Hematopoietic multipotent progenitor cell treated with erythropoietin and hydrocortisone succinate and interleukin-3 and kit ligand, for 15 days (in vitro differentiated cells): Measurements from ENCODE around the gene EPB41L2.
"Not testable (repeated sequence)": the region's sequence is repeated elsewhere in the genome, so short reads cannot be mapped to it uniquely, and the experiment has no call there.

Source experiments
- DNase-seq: peaks from one replicate; pipeline ENCODE4 v3.0.0-alpha.2; 2015; ENCODE audit warnings: low spot score

The EPB41L2 gene

DNA sequence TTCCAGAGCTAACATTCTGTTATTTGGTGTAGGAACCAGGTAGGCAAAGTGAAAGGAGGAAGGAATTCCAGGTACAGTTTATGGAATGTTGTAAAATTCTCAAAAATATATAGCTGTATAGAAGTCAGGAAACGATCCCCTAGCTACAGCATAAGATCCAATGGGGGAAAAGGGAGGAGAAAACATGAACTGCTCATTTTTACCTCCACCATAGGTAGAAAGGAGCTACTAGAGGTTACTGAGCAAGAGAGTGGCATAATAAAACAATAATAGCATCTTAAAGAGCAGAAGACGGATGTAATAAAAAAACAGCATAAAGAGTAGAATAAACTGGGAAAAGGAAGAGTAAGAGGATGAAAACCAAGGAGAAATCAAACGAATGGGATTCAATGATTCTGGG is 26.9 kb downstream of the EPB41L2 start:
- DNase-seq, result no peak

DNA sequence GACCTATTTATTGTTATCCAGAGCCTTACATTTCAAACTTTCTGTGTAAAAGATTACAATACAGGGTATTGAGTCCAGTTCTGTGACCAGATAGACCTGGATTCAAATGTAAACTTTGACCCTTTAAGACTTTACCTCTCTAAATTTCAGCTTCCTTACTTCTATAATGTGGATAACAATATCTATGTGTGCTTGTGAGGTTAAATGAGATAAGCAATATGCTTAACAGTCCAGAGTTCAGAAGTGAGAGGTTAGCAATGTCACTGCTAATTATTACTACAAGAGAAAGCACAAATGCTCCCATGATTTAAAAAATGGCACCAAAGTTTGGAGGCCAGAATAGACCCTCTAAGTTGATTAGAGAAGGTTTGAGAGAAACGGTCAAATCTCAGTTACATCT is 27.5 kb downstream of the EPB41L2 start:
- DNase-seq, result no peak

DNA sequence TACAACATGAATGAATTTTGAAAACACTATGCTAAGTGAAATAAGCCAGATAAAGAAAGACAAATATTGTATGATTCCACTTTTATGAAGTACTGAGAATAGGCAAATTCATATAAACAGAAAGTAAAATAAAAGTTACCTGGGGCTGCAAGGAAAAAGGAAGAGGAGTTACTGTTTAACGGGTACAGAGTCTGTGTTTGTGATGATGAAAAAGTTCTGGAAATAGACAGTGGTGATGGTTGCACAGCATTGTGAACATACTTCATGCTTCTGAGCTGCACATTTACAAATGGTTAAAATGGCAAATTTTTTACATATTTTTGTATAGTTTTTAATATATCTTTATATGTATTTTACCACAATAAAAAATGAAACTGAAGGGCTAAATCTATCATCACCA is 29.4 kb downstream of the EPB41L2 start:
- DNase-seq, result no peak

GRCh38 chr6:131029626-131030297 is 33.3 kb downstream of the EPB41L2 start:
- no peak for DNase-seq

DNA sequence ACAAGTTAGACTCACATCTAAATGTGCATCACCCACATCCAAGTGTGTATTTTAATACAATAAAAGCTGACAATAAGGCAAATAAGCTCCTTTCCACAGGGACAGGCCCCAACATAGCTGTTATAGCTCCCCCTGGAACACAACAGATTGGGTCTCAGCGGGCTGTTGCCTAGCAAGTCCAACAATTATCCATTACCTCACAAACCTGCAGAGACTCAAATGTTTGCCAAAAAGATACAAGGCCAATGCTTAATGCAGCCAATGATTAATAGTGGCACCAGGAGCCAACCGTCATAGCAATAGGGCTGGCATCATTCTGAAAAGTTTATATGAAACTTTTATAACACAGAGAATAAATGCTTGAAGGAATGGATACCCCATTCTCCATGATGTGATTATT is 35.7 kb downstream of the EPB41L2 start:
- DNase-seq, result no peak

DNA sequence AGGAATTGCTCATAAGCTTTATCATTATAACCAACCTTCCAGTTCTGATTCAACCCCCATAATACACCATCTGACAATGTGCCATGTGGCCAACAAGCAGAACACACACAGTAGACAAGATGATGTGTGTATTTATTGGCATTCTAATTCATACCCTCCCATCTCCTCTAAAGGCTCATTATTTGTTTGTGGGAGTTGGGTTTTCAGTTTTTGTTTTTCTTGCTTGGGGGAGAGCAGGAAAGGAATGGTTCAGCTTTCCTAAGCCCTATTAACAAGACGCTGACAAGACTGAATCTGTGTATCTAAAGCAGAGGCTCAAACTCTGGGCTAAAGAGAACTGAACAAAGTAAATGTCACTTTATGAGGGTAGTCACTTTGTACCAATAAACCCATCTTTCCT is 36.8 kb downstream of the EPB41L2 start:
- DNase-seq, result no peak

DNA sequence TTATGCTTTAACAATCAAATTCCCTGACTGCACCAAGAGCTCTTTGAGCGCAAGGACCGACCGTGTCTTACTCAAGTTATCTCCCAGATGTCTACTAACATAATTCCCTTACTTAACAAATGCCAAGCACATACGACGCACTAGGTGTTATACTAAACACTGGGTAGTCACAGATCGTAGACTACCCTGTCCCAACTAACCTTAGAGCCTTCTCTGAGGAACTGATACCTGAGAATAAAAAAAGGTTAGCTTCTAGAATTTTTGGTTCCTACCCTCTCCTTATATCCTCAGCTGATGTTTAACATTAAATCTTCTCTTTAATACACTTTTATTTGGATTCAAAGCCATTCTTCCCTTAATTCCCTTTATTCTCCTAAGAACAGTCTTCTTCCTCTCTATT is 38.5 kb downstream of the EPB41L2 start:
- no peak for DNase-seq

DNA sequence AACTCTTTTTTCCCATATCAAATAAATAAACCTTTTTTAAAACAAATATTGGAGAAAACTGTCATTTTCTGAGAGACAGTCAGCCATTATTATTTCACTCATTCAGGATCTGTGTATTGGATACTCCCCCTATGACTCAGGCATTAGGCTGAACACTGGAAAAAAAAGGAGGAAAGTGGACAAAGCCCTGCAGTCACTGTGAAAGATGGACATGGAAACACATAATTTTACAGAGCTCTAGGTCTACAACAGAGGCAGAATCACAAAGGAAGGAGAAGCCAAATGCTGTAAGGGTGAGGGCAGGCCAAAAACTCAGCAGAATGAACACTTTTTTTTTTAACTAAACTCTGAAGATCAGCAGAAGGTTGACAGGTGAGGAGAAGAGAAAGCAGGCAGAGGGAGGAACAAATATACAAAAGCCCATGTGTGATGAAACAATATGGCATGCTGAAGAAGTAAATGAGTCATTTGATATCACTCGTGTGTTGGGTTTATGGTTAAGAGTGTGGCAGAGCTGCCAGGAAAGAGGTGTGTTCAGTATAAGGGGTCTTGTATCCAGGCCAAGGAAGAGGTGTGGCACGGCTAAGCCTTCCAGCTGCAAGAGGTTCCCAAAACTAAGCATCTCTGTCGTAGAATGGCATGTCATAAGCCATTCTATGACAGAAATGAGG is 39.1 kb downstream of the EPB41L2 start:
- DNase-seq, result no peak

- DNase-seq, result no peak
Measured at GRCh38 chr6:131022691-131023090, 40.4 kb downstream of the EPB41L2 start.

- no peak for DNase-seq
Measured at GRCh38 chr6:131017962-131018361, 45.1 kb downstream of the EPB41L2 start.

DNA sequence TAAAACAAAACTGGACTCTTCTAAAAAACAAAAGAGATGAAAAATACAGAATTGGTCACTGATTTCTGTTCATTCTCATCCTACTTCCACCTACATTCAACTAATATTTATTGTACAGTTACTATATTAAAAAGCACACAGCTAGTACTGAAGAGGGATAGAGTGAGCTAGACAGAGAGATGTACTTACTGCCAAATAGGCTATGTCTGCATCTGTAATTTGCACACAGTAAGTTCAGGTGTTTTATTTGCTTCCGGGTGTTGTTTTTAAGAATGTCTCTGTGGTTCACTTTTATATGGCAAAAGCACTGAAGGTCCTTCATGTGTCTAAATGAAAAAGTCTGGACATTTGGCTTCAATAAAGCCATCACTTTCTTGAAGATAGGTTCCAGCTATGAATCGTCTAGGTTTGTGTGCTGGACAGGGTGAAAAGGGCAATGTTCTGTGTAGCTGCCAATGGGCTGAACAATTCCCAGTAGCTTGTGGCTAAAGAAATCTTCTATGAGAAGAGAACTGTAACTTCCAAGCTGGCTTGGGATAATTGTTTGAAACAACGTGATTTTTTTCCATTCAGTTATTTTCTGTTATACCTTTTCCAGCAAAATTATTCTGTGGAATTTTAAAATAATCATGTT is 47.3 kb downstream of the EPB41L2 start:
- no peak for DNase-seq

DNA sequence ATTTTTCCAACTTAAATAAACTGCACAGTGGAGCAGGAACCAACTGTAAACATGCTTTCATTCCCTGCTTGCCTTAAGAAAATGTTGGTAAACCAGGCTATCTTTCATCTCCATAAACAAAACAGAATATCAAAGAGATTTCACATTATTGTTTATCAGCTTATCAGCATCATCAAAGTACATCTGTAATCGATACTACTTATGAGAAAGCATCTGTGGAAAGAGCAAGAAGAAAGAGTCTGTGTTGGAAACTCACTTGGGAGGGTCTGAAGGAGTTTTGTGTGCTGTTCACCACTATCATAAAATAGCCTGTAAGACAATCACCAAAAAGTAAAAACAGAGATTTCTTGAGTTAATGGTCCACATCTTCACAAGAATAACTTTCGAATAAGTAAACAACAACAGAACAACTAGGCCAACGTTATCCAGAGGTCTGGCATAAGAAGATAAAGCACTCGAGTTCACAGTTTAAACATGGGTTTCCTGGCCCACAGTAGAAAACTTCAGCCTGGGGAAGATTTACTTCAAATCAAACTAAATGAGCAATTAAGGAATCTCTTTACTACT is 47.9 kb downstream of the EPB41L2 start:
- no peak for DNase-seq

DNA sequence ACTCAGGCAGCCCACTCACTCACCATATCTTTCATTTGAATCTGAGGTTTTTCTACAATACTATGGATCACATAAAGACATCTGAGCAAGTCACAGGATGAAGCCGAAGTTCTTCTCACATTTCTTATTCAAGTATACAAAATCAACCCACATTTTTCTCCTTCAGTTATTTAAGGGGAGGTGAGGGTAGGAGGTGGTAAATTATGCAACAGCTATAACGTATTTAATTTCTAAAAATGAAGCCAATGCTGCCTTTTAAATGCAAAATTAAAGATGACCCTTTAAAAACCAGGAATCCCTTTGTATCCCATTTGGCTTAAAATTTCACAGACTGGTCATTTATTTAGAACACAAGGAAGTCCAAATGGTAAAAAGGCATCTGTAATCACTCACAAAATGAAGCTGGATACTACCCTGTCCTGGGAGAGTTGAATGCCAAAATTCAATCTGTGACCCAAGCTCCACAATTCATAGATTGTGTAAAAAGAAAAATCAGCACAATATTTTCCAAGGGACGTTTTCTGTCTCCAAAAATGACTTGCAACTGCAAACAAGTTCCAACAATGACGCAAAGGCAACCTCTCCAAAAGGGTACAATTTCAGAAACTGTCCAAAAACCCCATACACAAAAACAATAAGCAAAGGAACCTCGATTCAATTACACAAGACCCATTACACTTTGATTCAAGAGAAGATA is 48.8 kb downstream of the EPB41L2 start:
- no peak for DNase-seq

GRCh38 chr6:131013495-131013894 is 49.5 kb downstream of the EPB41L2 start:
- DNase-seq, result no peak

DNA sequence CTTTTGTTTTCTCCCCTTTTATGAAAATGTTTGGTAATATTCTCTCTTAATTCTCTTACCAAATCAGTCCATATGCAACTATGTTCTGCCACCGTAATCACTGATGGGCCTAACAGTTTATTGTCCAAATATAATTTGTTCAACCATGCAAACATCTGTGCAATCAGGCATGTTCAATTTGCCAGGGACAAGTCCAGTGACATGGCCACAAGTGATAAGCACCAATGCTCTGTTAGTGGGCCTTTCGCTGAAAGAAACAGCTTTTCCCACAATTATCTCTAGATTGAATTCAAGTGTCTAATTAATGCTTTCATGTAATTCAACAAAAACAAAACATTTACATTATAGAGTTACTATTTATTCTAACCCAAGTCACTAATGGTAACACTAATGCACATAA is 53.3 kb downstream of the EPB41L2 start:
- DNase-seq, result no peak

DNA sequence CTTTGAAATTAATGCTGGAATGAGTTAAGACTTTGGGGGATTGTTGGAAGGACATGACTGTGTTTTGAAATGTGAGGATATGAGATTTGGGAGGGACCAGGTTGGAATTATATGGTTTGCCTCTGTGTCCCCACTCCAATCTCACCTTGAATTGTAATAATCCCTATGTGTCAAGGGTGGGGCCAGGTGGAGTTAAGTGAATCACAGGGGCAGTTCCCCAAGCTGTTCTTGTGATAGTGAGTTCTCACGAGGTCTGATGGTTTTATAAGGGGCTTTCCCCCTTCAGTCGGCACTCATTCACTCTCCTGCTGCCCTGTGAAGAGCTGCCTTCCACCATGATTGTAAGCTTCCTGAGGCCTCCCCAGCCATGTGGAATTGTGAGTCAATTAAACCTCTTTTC is 54.1 kb downstream of the EPB41L2 start:
- not testable (repeated sequence) for DNase-seq

DNA sequence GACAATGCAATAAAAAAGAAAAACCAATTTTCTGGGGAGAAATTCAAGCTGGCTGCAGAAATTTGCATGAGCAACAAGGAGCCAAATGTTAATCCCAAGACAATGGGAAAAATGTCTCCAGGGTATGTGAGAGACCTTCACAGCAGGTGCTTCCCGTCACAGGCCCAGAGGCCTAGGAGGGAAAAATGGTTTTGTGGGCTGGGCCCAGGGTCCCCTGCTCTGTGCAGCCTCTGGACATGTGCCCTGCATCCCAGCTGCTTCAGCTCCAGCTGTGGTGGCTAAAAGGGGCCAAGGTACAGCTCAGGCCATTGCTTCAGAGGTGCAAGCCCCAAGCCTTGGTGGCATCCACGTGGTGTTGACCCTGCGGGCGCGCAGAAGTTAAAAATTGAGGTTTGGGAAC is 55.1 kb downstream of the EPB41L2 start:
- DNase-seq, result not testable (repeated sequence)

DNA sequence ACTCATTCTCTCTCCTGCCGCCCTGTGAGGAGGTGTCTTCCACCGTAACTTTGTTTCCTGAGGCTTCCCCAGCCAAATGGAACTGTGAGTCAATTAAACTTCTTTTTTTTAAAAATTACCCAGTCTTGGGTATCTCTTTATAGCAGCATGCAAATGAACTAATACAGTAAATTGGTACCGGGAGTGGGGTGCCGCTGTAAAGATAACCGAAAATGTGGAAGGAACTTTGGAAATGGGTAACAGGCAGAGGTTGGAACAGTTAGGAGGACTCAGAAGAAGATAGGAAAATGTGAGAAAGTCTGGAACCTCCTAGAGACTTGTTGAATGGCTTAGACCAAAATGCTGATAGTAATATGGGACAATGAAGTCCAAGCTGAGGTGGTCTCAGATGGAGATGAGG is 55.8 kb downstream of the EPB41L2 start:
- DNase-seq, result no peak

- no peak for DNase-seq
Measured at GRCh38 chr6:131005439-131006016, 57.5 kb downstream of the EPB41L2 start.

- no peak for DNase-seq
Measured at GRCh38 chr6:131004936-131005335, 58.1 kb downstream of the EPB41L2 start.

- no peak for DNase-seq
Measured at GRCh38 chr6:131004387-131004755, 58.7 kb downstream of the EPB41L2 start.
